HUES64 (cell line): ENCODE data around the gene LTBP3.

Experiments
- H3K27ac ChIP-seq: 2 replicates; pipeline ENCODE4 v1.7.0; 2013; ENCODE audit warnings: low read depth, low read length, inconsistent platforms
- H3K27me3 ChIP-seq: 2 replicates; pipeline ENCODE4 v1.6.1; 2013; ENCODE audit warnings: mild to moderate bottlenecking, low read length; ENCODE audit not compliant: insufficient read depth
- H3K36me3 ChIP-seq: 2 replicates; pipeline ENCODE4 v1.6.1; 2013; ENCODE audit warnings: mild to moderate bottlenecking, low read length; ENCODE audit not compliant: insufficient read depth
- H3K4me1 ChIP-seq: 2 replicates; pipeline ENCODE4 v1.6.1; 2013; ENCODE audit warnings: mild to moderate bottlenecking, low read length, moderate library complexity; ENCODE audit not compliant: insufficient read depth
- H3K4me3 ChIP-seq: 2 replicates; pipeline ENCODE4 v1.5.1; 2013; ENCODE audit warnings: mild to moderate bottlenecking, low read length, moderate library complexity
- H3K9ac ChIP-seq: 2 replicates; pipeline ENCODE4 v1.6.1; 2013; ENCODE audit warnings: mild to moderate bottlenecking, low read depth, low read length
- H3K9me3 ChIP-seq: 2 replicates; pipeline ENCODE4 v1.6.1; 2013; ENCODE audit warnings: low read depth, low read length; ENCODE audit not compliant: insufficient read depth
- WGBS: fragments of 150-250, 120-280 bp; methylation state at CpG from one replicate; pipeline ENCODE4 v1.1.7; 2013; ENCODE audit warnings: missing lambda C conversion rate; 5-methylcytosine and 5-hydroxymethylcytosine counted together

The LTBP3 gene

GRCh38 chr11:65492637-65493366 lies 65.4 kb downstream of the LTBP3 start:
- H3K9ac ChIP-seq, result no peak overlapping the region
- no peak overlapping the region for H3K4me3 ChIP-seq
- no peaks in the 10 kb centered on the region for H3K27me3 ChIP-seq
- H3K4me1 ChIP-seq, result peaks cover 72% of the 10 kb centered on the region
- no peaks in the 10 kb centered on the region for H3K9me3 ChIP-seq
- no peaks in the 10 kb centered on the region for H3K36me3 ChIP-seq
- peak overlapping the region; percentile 34 for H3K27ac ChIP-seq
- WGBS, result 69% methylated on average over 5 of the region's 6 CpGs

DNA sequence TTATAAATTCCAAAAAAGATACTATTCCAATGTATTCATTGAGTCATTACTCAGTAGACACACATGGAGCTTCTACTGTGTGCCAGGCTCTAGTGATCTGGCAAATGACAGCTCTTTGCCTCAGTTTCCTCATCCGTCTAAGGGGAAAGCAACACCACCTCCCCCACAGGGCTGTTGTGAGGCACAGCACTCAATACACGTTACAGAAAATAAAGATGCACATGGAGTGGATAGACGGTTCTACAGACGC lies 65.8 kb downstream of the LTBP3 start:
- H3K9ac ChIP-seq, result no peak overlapping the region
- no peaks in the 10 kb centered on the region for H3K36me3 ChIP-seq
- 89% methylated on average over 4 of the region's 4 CpGs for WGBS
- no peaks in the 10 kb centered on the region for H3K9me3 ChIP-seq
- no peaks in the 10 kb centered on the region for H3K27me3 ChIP-seq
- H3K4me3 ChIP-seq, result no peak overlapping the region
- no peak overlapping the region; the same call in 1 of the 2 replicates for H3K27ac ChIP-seq
- peaks cover 73% of the 10 kb centered on the region for H3K4me1 ChIP-seq

DNA sequence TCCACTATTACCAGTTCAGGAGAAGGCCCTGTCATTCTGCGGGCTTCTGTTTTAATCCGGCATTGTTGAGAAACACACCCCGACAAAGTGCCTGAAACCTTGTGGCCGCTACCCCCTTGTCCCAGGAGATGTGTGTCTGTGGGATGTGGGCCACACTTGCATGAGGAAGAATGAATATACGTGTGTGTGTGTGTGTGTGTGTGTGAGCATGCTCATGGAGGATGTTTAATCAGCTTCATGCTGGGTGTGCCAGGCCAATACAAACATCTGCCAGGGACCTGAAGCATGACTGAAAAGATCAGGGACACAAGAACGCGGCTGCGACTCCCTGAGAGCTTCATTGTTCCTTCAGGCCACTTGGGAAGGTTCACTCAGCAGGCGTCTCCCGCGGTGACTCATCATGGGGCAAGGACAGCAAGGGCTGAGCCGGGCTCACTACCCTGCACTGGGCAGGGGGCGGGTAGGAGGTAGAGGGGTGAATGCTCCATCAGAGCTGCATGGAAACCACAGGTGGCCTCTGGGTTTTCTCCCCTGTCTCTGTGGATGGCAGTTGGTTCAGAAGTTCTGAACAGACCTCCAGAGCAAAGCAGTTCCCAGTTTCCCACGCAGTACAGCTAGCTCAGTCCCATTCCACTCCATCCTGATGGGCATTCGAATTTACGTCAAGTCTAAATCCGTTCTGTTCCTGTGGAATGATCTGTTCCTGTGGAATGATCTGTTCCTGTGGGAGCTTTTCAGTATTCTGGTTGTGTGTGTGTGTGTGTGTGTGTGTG lies 66.4 kb downstream of the LTBP3 start:
- no peaks in the 10 kb centered on the region for H3K27me3 ChIP-seq
- no peaks in the 10 kb centered on the region for H3K9me3 ChIP-seq
- H3K27ac ChIP-seq, result peak overlapping the region; percentile 29; the same call in 1 of the 2 replicates
- H3K9ac ChIP-seq, result no peak overlapping the region
- H3K4me1 ChIP-seq, result peaks cover 74% of the 10 kb centered on the region
- no peak overlapping the region for H3K4me3 ChIP-seq
- WGBS, result 45% methylated on average over 17 of the region's 17 CpGs
- H3K36me3 ChIP-seq, result no peaks in the 10 kb centered on the region

DNA sequence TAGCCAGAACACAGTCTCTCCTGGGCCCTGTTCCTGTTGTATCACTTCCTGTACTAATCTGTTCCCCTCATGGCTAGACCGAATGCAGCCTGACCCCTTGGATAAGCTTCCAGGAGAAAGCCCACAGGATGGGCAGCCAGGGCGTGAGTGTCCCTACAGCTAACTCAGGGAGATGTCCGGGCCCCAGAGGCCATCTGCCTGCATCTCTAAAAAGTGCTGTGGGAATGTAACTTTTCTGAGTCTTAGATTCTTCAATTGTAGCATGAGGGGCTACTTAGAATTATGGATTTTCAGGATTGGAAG lies 67.0 kb downstream of the LTBP3 start:
- Histone ChIP-seq H3K4me1 (peaks cover 70% of the 10 kb centered on the region), H3K36me3 (no peaks in the 10 kb centered on the region), H3K9me3 (no peaks in the 10 kb centered on the region), H3K4me3 (no peak overlapping the region), H3K9ac (no peak overlapping the region), H3K27ac (0 out of 2 replicates have a peak overlapping the region, but pooled peaks have one; percentile 29), H3K27me3 (no peaks in the 10 kb centered on the region)
- 94% methylated on average over 3 of the region's 3 CpGs for WGBS

GRCh38 chr11:65489706-65490320 lies 68.3 kb downstream of the LTBP3 start:
- no peaks in the 10 kb centered on the region for H3K9me3 ChIP-seq
- WGBS, result 65% methylated on average over 8 of the region's 8 CpGs
- H3K27ac ChIP-seq, result peak overlapping the region; percentile 92
- no peak overlapping the region for H3K4me3 ChIP-seq
- H3K9ac ChIP-seq, result peak overlapping the region; percentile 19; the same call in 1 of the 2 replicates
- no peaks in the 10 kb centered on the region for H3K27me3 ChIP-seq
- peaks cover 77% of the 10 kb centered on the region for H3K4me1 ChIP-seq
- no peaks in the 10 kb centered on the region for H3K36me3 ChIP-seq

GRCh38 chr11:65489035-65489705 lies 69.0 kb downstream of the LTBP3 start:
- Histone ChIP-seq H3K27me3 (no peaks in the 10 kb centered on the region), H3K4me3 (no peak overlapping the region), H3K9me3 (no peaks in the 10 kb centered on the region), H3K4me1 (peaks cover 76% of the 10 kb centered on the region), H3K9ac (peak overlapping the region; percentile 19; the same call in 1 of the 2 replicates), H3K36me3 (no peaks in the 10 kb centered on the region), H3K27ac (peak overlapping the region; percentile 92)
- 41% methylated on average over 10 of the region's 10 CpGs for WGBS
